Trophoblast cell (in vitro differentiated cells and primary cell): ENCODE data around the gene PLCL1.
A peak's percentile ranks its signal among the peaks of the same experiment; 100 is the strongest.
"Not testable (repeated sequence)": the region's sequence is repeated elsewhere in the genome, so short reads cannot be mapped to it uniquely, and the experiment has no call there.

Experiments used
- DNase-seq, 2 donors: peaks; one replicate each; pipeline ENCODE4 v3.0.0-alpha.2; 2016
- H2AFZ ChIP-seq: 2 replicates; pipeline ENCODE4 v1.6.1; 2013; ENCODE audit warnings: low read length, moderate library complexity, mild to moderate bottlenecking; ENCODE audit not compliant: insufficient read depth, poor library complexity
- H2AK5ac ChIP-seq: 2 replicates; pipeline ENCODE4 v1.6.1; 2013; ENCODE audit warnings: mild to moderate bottlenecking, low read length
- H2BK120ac ChIP-seq: 2 replicates; pipeline ENCODE4 v1.6.1; 2013; ENCODE audit warnings: low read length, mild to moderate bottlenecking, moderate library complexity; ENCODE audit not compliant: insufficient read depth, poor library complexity
- H2BK12ac ChIP-seq: 2 replicates; pipeline ENCODE4 v1.6.1; 2013; ENCODE audit warnings: mild to moderate bottlenecking, low read length, moderate library complexity
- H2BK5ac ChIP-seq: 2 replicates; pipeline ENCODE4 v1.6.1; 2013; ENCODE audit warnings: low read length, low read depth, moderate library complexity, mild to moderate bottlenecking; ENCODE audit not compliant: poor library complexity
- H3K14ac ChIP-seq: 2 replicates; pipeline ENCODE4 v1.6.1; 2013; ENCODE audit warnings: mild to moderate bottlenecking, low read length
- H3K18ac ChIP-seq: 2 replicates; pipeline ENCODE4 v1.6.1; 2013; ENCODE audit warnings: mild to moderate bottlenecking, low read length
- H3K23ac ChIP-seq: 2 replicates; pipeline ENCODE4 v1.6.1; 2013; ENCODE audit warnings: low read length
- H3K27ac ChIP-seq: 2 replicates; pipeline ENCODE4 v1.5.1; 2013; ENCODE audit warnings: low read depth, mild to moderate bottlenecking, inconsistent platforms, low read length, moderate library complexity
- H3K27me3 ChIP-seq: 2 replicates; pipeline ENCODE4 v1.6.1; 2013; ENCODE audit warnings: inconsistent platforms, mild to moderate bottlenecking, low read length, moderate library complexity; ENCODE audit not compliant: insufficient read depth
- H3K36me3 ChIP-seq, 2 experiments: 1 replicate in 1 of 2; 2 replicates in 1 of 2; pipeline ENCODE4 v1.6.1; 2013; ENCODE audit warnings: low read length in 2 of 2, mild to moderate bottlenecking in 2 of 2, moderate library complexity in 1 of 2; ENCODE audit not compliant: insufficient read depth in 2 of 2, control insufficient read depth in 1 of 2
- H3K4ac ChIP-seq: 2 replicates; pipeline ENCODE4 v1.6.1; 2013; ENCODE audit warnings: low read depth, mild to moderate bottlenecking, low read length, moderate library complexity
- H3K4me1 ChIP-seq, 2 experiments: 1 replicate in 1 of 2; 2 replicates in 1 of 2; pipeline ENCODE4 v1.6.1; 2013; ENCODE audit warnings: low read length in 2 of 2, mild to moderate bottlenecking in 2 of 2, moderate library complexity in 1 of 2; ENCODE audit not compliant: insufficient read depth in 2 of 2, control insufficient read depth in 1 of 2
- H3K4me2 ChIP-seq: 2 replicates; pipeline ENCODE4 v1.6.1; 2013; ENCODE audit warnings: inconsistent platforms, mild to moderate bottlenecking, low read length, moderate library complexity
- H3K4me3 ChIP-seq: 2 replicates; pipeline ENCODE4 v1.5.1; 2013; ENCODE audit warnings: mild to moderate bottlenecking, low read depth, low read length, inconsistent platforms
- H3K79me1 ChIP-seq: one replicate; pipeline ENCODE4 v1.6.1; 2013; ENCODE audit warnings: low read length
- H3K79me2 ChIP-seq: 2 replicates; pipeline ENCODE4 v1.6.1; 2013; ENCODE audit warnings: low read length, mild to moderate bottlenecking; ENCODE audit not compliant: control insufficient read depth, insufficient read depth, poor library complexity
- H3K9ac ChIP-seq: 2 replicates; pipeline ENCODE4 v1.6.1; 2013; ENCODE audit warnings: mild to moderate bottlenecking, low read length
- H3K9me3 ChIP-seq: 2 replicates; pipeline ENCODE4 v1.6.1; 2013; ENCODE audit warnings: low read depth, mild to moderate bottlenecking, control low read depth, inconsistent platforms, low read length; ENCODE audit not compliant: insufficient read depth
- H4K12ac ChIP-seq: 2 replicates; pipeline ENCODE4 v1.6.1; 2013; ENCODE audit warnings: low read depth, mild to moderate bottlenecking, low read length, moderate library complexity
- H4K8ac ChIP-seq: 2 replicates; pipeline ENCODE4 v1.6.1; 2013; ENCODE audit warnings: low read depth, mild to moderate bottlenecking, low read length, moderate library complexity
- H4K91ac ChIP-seq: one replicate; pipeline ENCODE4 v1.6.1; 2013; ENCODE audit warnings: low read depth, mild to moderate bottlenecking, low read length, moderate library complexity
- WGBS: extraction: QIAGEN DNeasy Blood & Tissue Kit; methylation state at CpG from one replicate; pipeline ENCODE4 v1.1.7; 2013; ENCODE audit warnings: missing lambda C conversion rate; ENCODE audit not compliant: insufficient read length, insufficient coverage; ENCODE audit errors: extremely low coverage; 5-methylcytosine and 5-hydroxymethylcytosine counted together

The PLCL1 gene

GRCh38 chr2:197822333-197822732, 17.9 kb downstream of the PLCL1 start:
- Histone ChIP-seq H3K14ac (no peak overlapping the region), H3K18ac (no peak overlapping the region), H3K4me3 (no peak overlapping the region), H4K91ac (no peak overlapping the region), H2BK5ac (no peak overlapping the region), H2BK12ac (no peak overlapping the region), H3K27ac (no peak overlapping the region), H3K9me3 (no peaks in the 10 kb centered on the region), H2AFZ (no peak overlapping the region), H3K27me3 (no peaks in the 10 kb centered on the region), H3K4me2 (no peak overlapping the region), H3K79me1 (no peaks in the 10 kb centered on the region), H2BK120ac (no peak overlapping the region), H3K4me1 (no peaks in the 10 kb centered on the region), H3K36me3 (no peaks in the 10 kb centered on the region), H3K23ac (no peak overlapping the region), H3K4ac (no peak overlapping the region), H2AK5ac (no peak overlapping the region), H4K8ac (no peak overlapping the region), H3K79me2 (no peaks in the 10 kb centered on the region), H4K12ac (no peak overlapping the region), H3K9ac (no peak overlapping the region)
- no peak for DNase-seq
- WGBS: no CpG with 5 or more reads among the region's 2 CpGs

- H2BK5ac ChIP-seq: no peak overlapping the region
- no peaks in the 10 kb centered on the region for H3K9me3 ChIP-seq
- no peak overlapping the region for H2BK120ac ChIP-seq
- no peak overlapping the region for H2AK5ac ChIP-seq
- no peak overlapping the region for H3K18ac ChIP-seq
- no peak overlapping the region for H3K14ac ChIP-seq
- H4K12ac ChIP-seq: no peak overlapping the region
- no peak overlapping the region for H3K9ac ChIP-seq
- no peaks in the 10 kb centered on the region for H3K4me1 ChIP-seq
- H3K27ac ChIP-seq: no peak overlapping the region
- no peak overlapping the region for H2AFZ ChIP-seq
- no peak overlapping the region for H3K23ac ChIP-seq
- H3K79me2 ChIP-seq: no peaks in the 10 kb centered on the region
- no peak overlapping the region for H3K4ac ChIP-seq
- no peak overlapping the region for H3K4me3 ChIP-seq
- H3K36me3 ChIP-seq: no peaks in the 10 kb centered on the region
- no peak overlapping the region for H3K4me2 ChIP-seq
- no peaks in the 10 kb centered on the region for H3K27me3 ChIP-seq
- H4K91ac ChIP-seq: no peak overlapping the region
- no peak overlapping the region for H2BK12ac ChIP-seq
- no peak for DNase-seq
- no CpG with 5 or more reads among the region's 2 CpGs for WGBS
- no peak overlapping the region for H4K8ac ChIP-seq
- no peaks in the 10 kb centered on the region for H3K79me1 ChIP-seq
Measured at GRCh38 chr2:197827618-197828017, 23.2 kb downstream of the PLCL1 start.

GRCh38 chr2:197828464-197829135, 24.2 kb downstream of the PLCL1 start:
- peak in 1 of 2 donors; percentile 31 for DNase-seq
- no peak overlapping the region for H3K18ac ChIP-seq
- H3K23ac ChIP-seq: no peak overlapping the region
- H3K4me2 ChIP-seq: no peak overlapping the region
- H3K79me1 ChIP-seq: no peaks in the 10 kb centered on the region
- H4K8ac ChIP-seq: no peak overlapping the region
- no peak overlapping the region for H2BK5ac ChIP-seq
- H3K27me3 ChIP-seq: no peaks in the 10 kb centered on the region
- no peaks in the 10 kb centered on the region for H3K4me1 ChIP-seq
- no peaks in the 10 kb centered on the region for H3K9me3 ChIP-seq
- H4K91ac ChIP-seq: no peak overlapping the region
- H2BK120ac ChIP-seq: no peak overlapping the region
- no peak overlapping the region for H2AFZ ChIP-seq
- no peak overlapping the region for H3K27ac ChIP-seq
- no peak overlapping the region for H3K9ac ChIP-seq
- no peak overlapping the region for H3K4ac ChIP-seq
- no peak overlapping the region for H3K4me3 ChIP-seq
- no peaks in the 10 kb centered on the region for H3K79me2 ChIP-seq
- no peak overlapping the region for H2AK5ac ChIP-seq
- H2BK12ac ChIP-seq: no peak overlapping the region
- H3K36me3 ChIP-seq: no peaks in the 10 kb centered on the region
- WGBS: no CpG with 5 or more reads among the region's 1 CpG
- H3K14ac ChIP-seq: no peak overlapping the region
- no peak overlapping the region for H4K12ac ChIP-seq

- not testable (repeated sequence) for H3K4me1 ChIP-seq, H3K4ac ChIP-seq, H3K9me3 ChIP-seq, H3K79me2 ChIP-seq, H4K12ac ChIP-seq, H3K27ac ChIP-seq, H4K91ac ChIP-seq, H2BK120ac ChIP-seq, H3K14ac ChIP-seq, H3K27me3 ChIP-seq, H2BK5ac ChIP-seq, H3K23ac ChIP-seq, DNase-seq, H3K18ac ChIP-seq, H3K9ac ChIP-seq, H3K79me1 ChIP-seq, H2AFZ ChIP-seq, H3K4me3 ChIP-seq, H3K4me2 ChIP-seq, H2AK5ac ChIP-seq, H3K36me3 ChIP-seq, H2BK12ac ChIP-seq, H4K8ac ChIP-seq
- no CpG with 5 or more reads among the region's 2 CpGs for whole genome bisulfite sequencing
Measured at GRCh38 chr2:197834771-197835170, 30.4 kb downstream of the PLCL1 start.
